K562 (cell line): ENCODE results near the gene GRB2. TPM values are rescaled to one million over a fixed set of nuclear protein-coding genes. Genes with fewer than 3 reads are reported as not detected.

Experiments used
- ARNT ChIP-seq, 2 experiments: fragments of 450-650 bp; IDR thresholded peaks; 2 replicates each; pipeline ENCODE4 v1.6.1; 2016; ENCODE audit warnings: mild to moderate bottlenecking in 1 of 2
- BHLHE40 ChIP-seq: IDR thresholded peaks from 2 replicates; pipeline ENCODE4 v1.6.1; 2011; ENCODE audit warnings: low read length, improper control_type of control experiment
- COPS2 ChIP-seq: fragments of 450-650 bp; conservative IDR thresholded peaks from 2 replicates; pipeline ENCODE4 v1.6.1; 2016; ENCODE audit warnings: mild to moderate bottlenecking, moderate library complexity
- EWSR1 ChIP-seq: fragments of 450-650 bp; IDR thresholded peaks from 2 replicates; pipeline ENCODE4 v1.6.1; 2018; ENCODE audit warnings: borderline replicate concordance, mild to moderate bottlenecking, low read depth, moderate library complexity; ENCODE audit not compliant: partially characterized antibody
- FOXK2 ChIP-seq, 2 experiments: fragments of 450-650 bp; IDR thresholded peaks in 1 of 2; conservative IDR thresholded peaks in 1 of 2; 2 replicates each; pipeline ENCODE4 v1.6.1; 2016; ENCODE audit warnings: low read depth in 2 of 2, mild to moderate bottlenecking in 1 of 2
- GABPA ChIP-seq: fragments of 200-800 bp; sonication (Bioruptor generic); conservative IDR thresholded peaks from 2 replicates; pipeline ENCODE4 v1.6.1; 2016; ENCODE audit warnings: low read depth, missing genetic modification characterization, missing compliant biosample characterization
- HDAC3 ChIP-seq: fragments of 450-650 bp; IDR thresholded peaks from 2 replicates; pipeline ENCODE4 v1.6.1; 2018; ENCODE audit warnings: borderline replicate concordance, mild to moderate bottlenecking, moderate library complexity; ENCODE audit not compliant: partially characterized antibody
- MIER1 ChIP-seq: fragments of 450-650 bp; IDR thresholded peaks from 2 replicates; pipeline ENCODE4 v1.6.1; 2016; ENCODE audit warnings: antibody characterized with exemption, mild to moderate bottlenecking, low read depth
- MYC ChIP-seq, 2 experiments: fragments of 250-450 bp in 1 of 2; sonication (Bioruptor Pico) in 1 of 2; IDR thresholded peaks; 2 replicates each; pipeline versions ENCODE4 v1.5.1 to v1.6.1; 2012 to 2021; ENCODE audit warnings: low read depth in 2 of 2, borderline replicate concordance in 1 of 2, improper control_type of control experiment in 1 of 2, low read length in 1 of 2, mild to moderate bottlenecking in 1 of 2, moderate library complexity in 1 of 2
- NBN ChIP-seq: fragments of 450-650 bp; IDR thresholded peaks from 2 replicates; pipeline ENCODE4 v1.6.1; 2016; ENCODE audit warnings: low read depth, mild to moderate bottlenecking
- POLR2AphosphoS2 ChIP-seq: IDR thresholded peaks from 2 replicates; pipeline ENCODE4 v1.6.1; 2012; ENCODE audit warnings: low read length, improper control_type of control experiment
- SIX5 ChIP-seq, 2 experiments: IDR thresholded peaks; 2 replicates each; pipeline ENCODE4 v1.6.1; 2011; ENCODE audit warnings: low read length in 2 of 2, borderline replicate concordance in 1 of 2, low read depth in 1 of 2, mild to moderate bottlenecking in 1 of 2, moderate library complexity in 1 of 2; ENCODE audit not compliant: insufficient read depth in 1 of 2
- SRSF1 ChIP-seq: fragments of 200-400 bp; formaldehyde crosslinking; IDR thresholded peaks from 2 replicates; pipeline ENCODE4 v1.6.1; 2017; ENCODE audit warnings: mild to moderate bottlenecking, low read depth, low read length, moderate library complexity
- ZKSCAN1 ChIP-seq: fragments of 150-350 bp; IDR thresholded peaks from 2 replicates; pipeline ENCODE4 v1.6.1; 2016; ENCODE audit warnings: low read depth, low read length
- ZNF184 ChIP-seq: sonication (generic); formaldehyde crosslinking; IDR thresholded peaks from 2 replicates; pipeline ENCODE4 v1.5.0; 2020; ENCODE audit warnings: missing genetic modification reagents
- polyA plus RNA-seq, 8 experiments: library from polyadenylated mRNA; depleted of rRNA in 4 of 8; stranded (reverse) in 5 of 8; unstranded in 3 of 8; fragments of >200 nt; fragmentation: Nextera tagmentation in 2 of 8; fragmentation: Illumina TruSeq in 1 of 8; extraction: Ambion mirVana in 2 of 8; extraction: Trizol in 1 of 8; gene quantifications; 2 replicates each; pipeline versions ENCODE4 v1.2.1 to v1.2.3, GENCODE V29; 2011 to 2014; ENCODE audit warnings: inconsistent platforms in 1 of 8, missing spikeins in 1 of 8
- total RNA-seq, 7 experiments: library from RNA; depleted of rRNA in 6 of 7; stranded (reverse); fragments of >200 nt in 6 of 7; fragmentation: Illumina TruSeq in 2 of 7; extraction: Trizol in 2 of 7; gene quantifications; 2 replicates each; pipeline versions ENCODE4 v1.2.1 to v1.2.3, GENCODE V29; 2011 to 2021; ENCODE audit warnings: low replicate concordance in 1 of 7
- TF ChIP-seq, protein P1 (sequence below): fragments of 250-450 bp; sonication (Bioruptor Pico); IDR thresholded peaks from 2 replicates; pipeline ENCODE4 v1.9.0; 2021; ENCODE audit warnings: mild to moderate bottlenecking
- TF ChIP-seq, protein P2 (sequence below): fragments of 450-650 bp; IDR thresholded peaks from 2 replicates; pipeline ENCODE4 v1.6.1; 2016; ENCODE audit warnings: missing biosample characterization, missing genetic modification characterization
- TF ChIP-seq, protein P3 (sequence below): sonication (generic); formaldehyde crosslinking; IDR thresholded peaks from 2 replicates; pipeline ENCODE4 v1.8.1; 2022; ENCODE audit warnings: missing genetic modification reagents
- TF ChIP-seq, protein P4 (sequence below): fragments of 250-450 bp; sonication (Bioruptor Pico); IDR thresholded peaks from 2 replicates; pipeline ENCODE4 v1.5.0; 2021
- TF ChIP-seq, protein P5 (sequence below): fragments of 250-450 bp; sonication (Bioruptor Pico); IDR thresholded peaks from 2 replicates; pipeline ENCODE4 v1.4.0; 2020; ENCODE audit warnings: mild to moderate bottlenecking, moderate library complexity
- TF ChIP-seq, protein P6 (sequence below): fragments of 450-650 bp; IDR thresholded peaks from 2 replicates; pipeline ENCODE4 v1.6.1; 2017; ENCODE audit warnings: antibody characterized with exemption

GRB2 gene
- total and polyA plus RNA-seq, 9 of the 15 experiments (the other 6 are each of a cell fraction or from before 2014, with no cell fraction given), result 57.2 to 136 (median 84.8) TPM

DNA sequence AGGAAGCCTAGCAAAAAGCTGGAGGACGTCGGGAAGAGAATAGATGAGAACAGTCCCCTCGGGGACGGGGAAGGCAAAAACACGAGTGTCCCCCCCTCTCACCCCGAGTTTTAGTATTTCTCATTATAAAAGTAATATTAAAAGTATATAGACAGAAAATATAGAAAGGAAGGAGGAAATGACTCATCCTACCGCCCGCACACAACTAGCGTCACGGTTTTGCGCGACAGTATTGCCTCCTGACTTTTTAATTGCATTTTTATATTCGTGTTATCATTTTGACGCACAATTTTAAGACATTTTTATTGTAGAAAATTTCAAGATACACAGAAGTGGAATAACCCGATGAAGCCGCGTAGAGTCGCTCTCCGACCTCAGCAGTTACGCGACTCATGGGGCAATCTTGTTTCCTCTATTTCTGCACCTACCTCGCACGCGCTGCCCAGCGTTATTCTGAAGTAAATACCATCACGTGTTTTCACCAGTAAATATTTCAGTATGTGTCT lies 115.6 kb downstream of the GRB2 start (continued):
- TF ChIP-seq, protein P1, sequence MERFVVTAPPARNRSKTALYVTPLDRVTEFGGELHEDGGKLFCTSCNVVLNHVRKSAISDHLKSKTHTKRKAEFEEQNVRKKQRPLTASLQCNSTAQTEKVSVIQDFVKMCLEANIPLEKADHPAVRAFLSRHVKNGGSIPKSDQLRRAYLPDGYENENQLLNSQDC, result no peak
- TF ChIP-seq MYC (IDR thresholded peaks at IDR 0.05; ENCODE audit: low read depth, low read length) (peak; percentile 68), MYC (CRISPR knock-in tag; IDR thresholded peaks at IDR 0.05; ENCODE audit: borderline replicate concordance, low read depth) (no peak; the same call in 1 of the 2 replicates), SRSF1 (no peak), HDAC3 (no peak), SIX5 (IDR thresholded peaks at IDR 0.05; ENCODE audit: borderline replicate concordance in 1 of 2, insufficient read depth in 1 of 2, low read depth in 1 of 2, low read length in 2 of 2) (no peak), ARNT (IDR thresholded peaks at IDR 0.05) (peak; percentile 50 to 68; a peak in 1 of 4 replicates), EWSR1 (no peak), BHLHE40 (peak; percentile 21; the same call in 1 of the 2 replicates), POLR2AphosphoS2 (no peak), ZKSCAN1 (no peak), MIER1 (no peak), GABPA (tag) (peak; percentile 30; the same call in 1 of the 2 replicates), NBN (0 out of 2 replicates have a peak, but pooled peaks have one; percentile 24), COPS2 (no peak), ZNF184 (CRISPR knock-in tag) (no peak), FOXK2 (conservative IDR thresholded peaks at IDR 0.05 in 1 of 2, IDR thresholded peaks at IDR 0.05 in 1 of 2; ENCODE audit: low read depth in 2 of 2) (peak; percentile 63 to 83)
- TF ChIP-seq, protein P2, sequence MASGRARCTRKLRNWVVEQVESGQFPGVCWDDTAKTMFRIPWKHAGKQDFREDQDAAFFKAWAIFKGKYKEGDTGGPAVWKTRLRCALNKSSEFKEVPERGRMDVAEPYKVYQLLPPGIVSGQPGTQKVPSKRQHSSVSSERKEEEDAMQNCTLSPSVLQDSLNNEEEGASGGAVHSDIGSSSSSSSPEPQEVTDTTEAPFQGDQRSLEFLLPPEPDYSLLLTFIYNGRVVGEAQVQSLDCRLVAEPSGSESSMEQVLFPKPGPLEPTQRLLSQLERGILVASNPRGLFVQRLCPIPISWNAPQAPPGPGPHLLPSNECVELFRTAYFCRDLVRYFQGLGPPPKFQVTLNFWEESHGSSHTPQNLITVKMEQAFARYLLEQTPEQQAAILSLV (tag), result no peak
- TF ChIP-seq, protein P3, sequence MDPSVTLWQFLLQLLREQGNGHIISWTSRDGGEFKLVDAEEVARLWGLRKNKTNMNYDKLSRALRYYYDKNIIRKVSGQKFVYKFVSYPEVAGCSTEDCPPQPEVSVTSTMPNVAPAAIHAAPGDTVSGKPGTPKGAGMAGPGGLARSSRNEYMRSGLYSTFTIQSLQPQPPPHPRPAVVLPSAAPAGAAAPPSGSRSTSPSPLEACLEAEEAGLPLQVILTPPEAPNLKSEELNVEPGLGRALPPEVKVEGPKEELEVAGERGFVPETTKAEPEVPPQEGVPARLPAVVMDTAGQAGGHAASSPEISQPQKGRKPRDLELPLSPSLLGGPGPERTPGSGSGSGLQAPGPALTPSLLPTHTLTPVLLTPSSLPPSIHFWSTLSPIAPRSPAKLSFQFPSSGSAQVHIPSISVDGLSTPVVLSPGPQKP (CRISPR knock-in tag), result no peak
- TF ChIP-seq, protein P4, sequence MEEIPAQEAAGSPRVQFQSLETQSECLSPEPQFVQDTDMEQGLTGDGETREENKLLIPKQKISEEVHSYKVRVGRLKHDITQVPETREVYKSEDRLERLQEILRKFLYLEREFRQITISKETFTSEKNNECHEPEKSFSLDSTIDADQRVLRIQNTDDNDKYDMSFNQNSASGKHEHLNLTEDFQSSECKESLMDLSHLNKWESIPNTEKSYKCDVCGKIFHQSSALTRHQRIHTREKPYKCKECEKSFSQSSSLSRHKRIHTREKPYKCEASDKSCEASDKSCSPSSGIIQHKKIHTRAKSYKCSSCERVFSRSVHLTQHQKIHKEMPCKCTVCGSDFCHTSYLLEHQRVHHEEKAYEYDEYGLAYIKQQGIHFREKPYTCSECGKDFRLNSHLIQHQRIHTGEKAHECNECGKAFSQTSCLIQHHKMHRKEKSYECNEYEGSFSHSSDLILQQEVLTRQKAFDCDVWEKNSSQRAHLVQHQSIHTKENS (CRISPR knock-in tag), result no peak
- TF ChIP-seq, protein P5, sequence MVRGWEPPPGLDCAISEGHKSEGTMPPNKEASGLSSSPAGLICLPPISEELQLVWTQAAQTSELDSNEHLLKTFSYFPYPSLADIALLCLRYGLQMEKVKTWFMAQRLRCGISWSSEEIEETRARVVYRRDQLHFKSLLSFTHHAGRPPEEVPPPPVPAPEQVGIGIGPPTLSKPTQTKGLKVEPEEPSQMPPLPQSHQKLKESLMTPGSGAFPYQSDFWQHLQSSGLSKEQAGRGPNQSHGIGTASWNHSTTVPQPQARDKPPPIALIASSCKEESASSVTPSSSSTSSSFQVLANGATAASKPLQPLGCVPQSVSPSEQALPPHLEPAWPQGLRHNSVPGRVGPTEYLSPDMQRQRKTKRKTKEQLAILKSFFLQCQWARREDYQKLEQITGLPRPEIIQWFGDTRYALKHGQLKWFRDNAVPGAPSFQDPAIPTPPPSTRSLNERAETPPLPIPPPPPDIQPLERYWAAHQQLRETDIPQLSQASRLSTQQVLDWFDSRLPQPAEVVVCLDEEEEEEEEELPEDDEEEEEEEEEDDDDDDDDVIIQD (CRISPR knock-in tag), result no peak
- TF ChIP-seq, protein P6, sequence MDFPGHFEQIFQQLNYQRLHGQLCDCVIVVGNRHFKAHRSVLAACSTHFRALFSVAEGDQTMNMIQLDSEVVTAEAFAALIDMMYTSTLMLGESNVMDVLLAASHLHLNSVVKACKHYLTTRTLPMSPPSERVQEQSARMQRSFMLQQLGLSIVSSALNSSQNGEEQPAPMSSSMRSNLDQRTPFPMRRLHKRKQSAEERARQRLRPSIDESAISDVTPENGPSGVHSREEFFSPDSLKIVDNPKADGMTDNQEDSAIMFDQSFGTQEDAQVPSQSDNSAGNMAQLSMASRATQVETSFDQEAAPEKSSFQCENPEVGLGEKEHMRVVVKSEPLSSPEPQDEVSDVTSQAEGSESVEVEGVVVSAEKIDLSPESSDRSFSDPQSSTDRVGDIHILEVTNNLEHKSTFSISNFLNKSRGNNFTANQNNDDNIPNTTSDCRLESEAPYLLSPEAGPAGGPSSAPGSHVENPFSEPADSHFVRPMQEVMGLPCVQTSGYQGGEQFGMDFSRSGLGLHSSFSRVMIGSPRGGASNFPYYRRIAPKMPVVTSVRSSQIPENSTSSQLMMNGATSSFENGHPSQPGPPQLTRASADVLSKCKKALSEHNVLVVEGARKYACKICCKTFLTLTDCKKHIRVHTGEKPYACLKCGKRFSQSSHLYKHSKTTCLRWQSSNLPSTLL, result no peak
